Stimulated activated CD8-positive, alpha-beta memory T cell treated with anti-CD3 and anti-CD28 coated beads, Interleukin-2, amount 100 ng/mL, for 1 hour (primary cell): Measurements from ENCODE around the gene SPAG16.
"Not testable (repeated sequence)": the region's sequence is repeated elsewhere in the genome, so short reads cannot be mapped to it uniquely, and the experiment has no call there.

Source experiments
- DNase-seq, 2 donors: peaks; one replicate each; pipeline ENCODE4 v3.0.0-alpha.2; 2020; ENCODE audit warnings: low read depth in 2 of 2

SPAG16 gene

DNA sequence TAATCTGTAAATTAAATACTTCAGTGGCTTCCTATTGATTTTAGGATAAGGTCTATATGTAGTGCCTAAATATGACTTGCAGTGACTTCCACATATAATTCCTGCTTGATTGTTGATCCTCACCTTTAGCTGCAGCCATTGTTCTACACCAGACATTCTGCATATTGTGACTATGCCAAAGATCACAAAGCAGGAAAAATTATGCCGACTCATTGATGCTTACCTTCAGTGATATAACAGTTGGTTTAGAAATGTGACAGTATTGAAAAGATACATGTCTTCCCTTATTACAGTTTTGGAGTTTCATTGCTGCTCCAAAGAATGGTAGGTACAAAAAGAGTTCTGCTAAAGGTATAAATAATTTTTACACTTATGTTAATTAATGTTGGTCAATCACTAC, 12.3 kb upstream of the SPAG16 start:
- no peak for DNase-seq

DNA sequence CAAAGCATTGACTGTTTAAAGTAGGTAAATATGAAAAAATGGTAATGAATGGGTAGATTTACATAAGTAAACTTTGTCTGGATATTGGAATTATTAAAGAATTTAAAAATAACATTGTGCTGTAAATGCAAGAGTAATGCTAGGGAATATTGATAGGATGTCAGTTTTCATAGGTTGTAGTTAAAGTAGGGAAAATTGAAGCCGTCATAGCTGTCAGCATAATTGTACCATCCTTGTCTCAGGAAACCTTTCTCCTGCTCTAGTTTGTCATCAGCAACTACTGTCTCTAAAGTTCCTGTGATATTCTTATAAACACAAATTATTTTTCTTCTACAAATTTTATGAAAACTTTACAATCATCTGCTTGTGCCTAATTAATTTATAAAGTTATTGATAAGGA, 10.1 kb upstream of the SPAG16 start:
- no peak for DNase-seq

DNA sequence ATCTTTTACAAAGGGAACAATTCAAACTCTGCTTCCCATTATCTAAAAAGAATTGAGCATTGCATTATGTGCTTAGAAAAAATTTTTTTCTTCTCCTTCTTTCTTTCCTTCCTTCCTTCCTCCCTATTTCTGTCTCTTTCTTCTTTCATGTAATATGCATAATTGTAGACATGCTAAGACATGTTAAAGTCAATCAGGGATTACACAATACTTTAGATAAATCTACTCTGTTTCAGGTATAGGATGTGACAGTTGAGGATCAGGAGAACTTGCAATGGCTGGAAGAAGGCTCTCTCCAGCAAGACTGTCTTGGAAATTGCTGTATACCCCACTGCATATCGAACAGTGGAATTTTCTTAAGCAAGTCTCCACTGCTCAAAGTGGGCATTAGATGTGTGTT, 9.0 kb upstream of the SPAG16 start:
- no peak for DNase-seq

DNA sequence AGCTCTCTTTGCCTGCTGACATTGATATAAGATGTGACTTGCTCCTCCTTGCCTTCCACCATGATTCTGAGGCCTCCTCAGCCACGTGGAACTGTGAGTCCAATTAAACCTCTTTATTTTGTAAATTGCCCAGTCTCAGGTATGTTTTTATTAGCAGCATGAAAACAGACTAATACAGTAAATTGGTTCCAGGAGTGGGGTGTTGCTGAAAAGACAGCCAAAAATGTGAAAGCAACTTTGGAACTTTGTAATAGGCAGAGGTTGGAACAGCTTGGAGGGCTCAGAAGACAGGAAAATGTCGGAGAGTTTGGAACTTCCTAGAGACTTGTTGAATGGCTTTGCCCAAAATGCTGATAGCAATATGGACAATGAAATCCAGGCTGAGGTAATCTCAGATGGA, 7.1 kb upstream of the SPAG16 start:
- DNase-seq = not testable (repeated sequence)

DNA sequence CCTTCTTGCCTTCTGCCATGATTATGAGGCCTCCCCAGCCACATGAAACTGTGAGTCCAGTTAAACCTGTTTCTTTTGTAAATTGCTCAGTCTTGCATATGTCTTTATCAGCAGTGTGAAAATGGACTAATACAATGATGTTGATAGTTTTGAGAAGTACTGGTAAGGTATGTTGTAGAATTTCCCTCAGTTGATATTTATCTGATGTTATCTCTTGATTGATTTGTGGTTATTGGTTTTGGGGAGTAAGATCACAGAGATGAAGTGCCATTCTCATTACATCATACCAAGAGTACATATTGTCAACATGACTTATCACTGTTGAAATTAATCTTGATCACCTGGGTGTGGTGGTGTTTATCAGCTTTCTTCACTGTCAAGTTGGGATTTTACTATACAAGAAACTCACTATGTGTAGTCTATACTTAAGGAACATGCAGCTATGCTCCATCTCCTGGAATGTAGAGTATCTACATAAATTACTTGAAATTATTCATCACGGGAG, 5.1 kb upstream of the SPAG16 start:
- DNase-seq = no peak

DNA sequence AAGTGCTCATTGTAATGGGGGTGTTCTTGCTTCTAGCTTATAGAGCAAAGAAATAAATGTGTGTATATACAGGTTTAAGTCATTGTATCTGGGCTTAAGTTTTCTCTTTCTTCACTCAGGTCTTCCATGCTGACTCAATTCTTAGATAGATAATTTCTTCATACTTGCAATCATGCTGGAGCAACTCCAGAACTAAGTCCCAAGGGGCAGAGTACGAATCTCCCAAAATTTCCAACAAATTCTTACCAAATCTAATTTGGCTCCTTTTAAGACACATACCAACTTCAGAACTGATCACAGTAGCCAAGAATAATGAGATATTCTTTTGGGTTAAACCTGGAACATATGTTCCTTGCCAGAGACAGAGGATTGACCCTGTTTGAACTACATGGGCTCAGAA, 4.3 kb upstream of the SPAG16 start:
- no peak for DNase-seq

DNA sequence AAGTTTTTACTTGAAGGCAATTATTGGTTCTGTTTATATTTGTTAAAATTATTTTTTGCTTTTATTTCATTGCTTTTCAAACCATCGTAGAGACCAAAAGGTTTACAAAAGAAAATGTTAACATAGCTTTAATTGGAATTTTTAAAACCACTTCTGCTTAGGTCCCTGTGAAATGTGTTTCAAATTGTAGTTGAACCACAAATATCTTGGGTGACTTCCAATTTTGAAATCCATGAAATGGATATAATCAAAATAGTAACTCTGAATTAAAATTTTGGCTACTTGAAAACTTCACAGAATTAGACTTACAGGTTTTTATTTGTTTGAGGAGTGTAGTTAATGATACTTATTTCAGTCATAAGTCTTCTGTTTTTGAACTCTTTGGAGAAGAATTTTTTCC, 3.1 kb upstream of the SPAG16 start:
- no peak for DNase-seq

DNA sequence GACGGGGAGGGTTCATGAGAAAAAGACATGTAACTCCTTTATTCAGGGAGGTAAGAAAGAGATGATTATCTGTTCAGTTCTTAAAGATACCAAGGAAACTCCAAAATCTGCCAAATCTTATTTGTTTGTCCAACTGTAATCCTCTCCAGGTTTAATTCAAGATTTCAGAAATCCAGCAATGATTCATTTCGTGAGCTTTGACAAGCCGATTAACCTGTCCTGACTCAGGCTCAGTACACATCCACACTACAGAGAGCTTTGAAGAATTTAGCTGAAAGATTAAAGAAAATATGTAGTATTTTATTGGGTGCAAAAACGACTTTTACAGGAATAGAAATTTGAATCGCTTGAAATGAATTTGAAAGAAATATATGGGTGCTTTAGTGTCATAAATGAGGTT, 1.1 kb downstream of the SPAG16 start:
- DNase-seq = no peak

DNA sequence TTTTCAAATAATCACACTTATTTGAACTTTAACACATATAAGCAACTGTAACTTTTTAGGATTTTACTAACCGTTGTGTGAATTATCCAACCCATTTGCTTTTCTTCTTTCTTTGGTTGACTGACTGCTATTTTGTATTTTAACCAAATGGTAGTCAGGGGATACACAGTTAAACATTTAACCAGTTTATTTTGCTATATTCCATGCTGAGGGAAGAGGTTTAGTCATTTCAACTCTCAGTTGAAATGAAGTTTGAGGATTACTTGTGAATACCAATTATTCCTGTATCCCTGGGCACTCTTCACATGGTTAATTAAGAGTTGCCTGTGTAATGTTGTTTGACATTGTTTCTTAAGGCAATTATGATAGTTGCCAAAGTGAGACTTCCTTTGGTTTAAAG, 1.9 kb downstream of the SPAG16 start:
- no peak for DNase-seq

DNA sequence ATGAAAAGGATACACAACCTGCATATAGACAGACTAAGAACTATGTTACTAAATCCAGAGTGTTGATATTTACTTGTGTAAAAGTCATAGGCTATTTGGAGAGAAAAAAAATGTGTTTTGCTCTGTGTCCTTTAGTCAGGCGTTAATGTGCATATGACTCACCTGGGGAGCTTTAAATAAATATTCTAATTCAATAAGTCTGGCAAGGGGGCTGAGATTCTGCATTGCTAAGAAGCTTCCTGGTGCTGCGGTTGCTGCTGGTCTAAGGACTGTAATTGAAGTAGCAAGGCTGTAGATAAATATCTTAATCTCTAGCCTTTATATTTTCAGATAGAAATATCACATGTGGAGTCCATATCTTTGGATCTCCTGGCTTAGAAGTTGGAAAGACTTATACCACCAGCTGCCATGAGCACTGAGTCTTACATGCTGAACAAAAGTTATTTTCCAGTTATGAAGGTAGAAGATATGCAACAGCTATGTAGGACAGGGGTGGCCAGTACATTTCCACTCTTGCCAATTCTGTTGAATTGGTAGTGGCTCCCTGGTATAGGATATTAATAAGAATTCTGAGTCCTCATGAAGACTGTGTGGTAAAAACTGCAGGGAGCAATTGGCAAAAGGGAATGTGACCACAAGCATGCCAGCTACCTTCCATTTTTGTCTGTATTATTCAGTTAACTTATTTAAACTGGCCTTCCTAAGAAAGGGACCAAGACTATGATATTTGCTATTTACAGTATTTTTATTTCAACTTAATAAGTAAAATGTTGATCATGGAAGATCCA, 4.8 kb downstream of the SPAG16 start:
- DNase-seq = no peak

DNA sequence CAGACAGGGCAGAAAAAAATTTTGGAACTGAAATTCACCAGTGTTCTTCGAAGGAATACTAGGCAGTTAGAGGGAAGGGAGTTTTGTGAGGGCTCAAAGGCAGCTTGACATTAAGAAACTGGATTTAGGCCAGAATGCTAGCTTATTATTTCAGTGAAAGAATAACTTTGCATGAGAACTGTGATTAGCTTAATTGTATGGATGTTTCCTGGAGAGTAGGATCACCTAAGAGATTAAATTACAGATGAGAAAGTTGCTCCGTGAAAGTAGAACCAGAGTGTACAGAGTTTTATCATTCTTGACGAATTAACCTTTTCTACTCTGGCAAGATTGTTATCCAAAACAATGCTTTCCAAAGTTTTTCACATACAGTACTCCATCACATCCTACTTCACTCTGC, 6.2 kb downstream of the SPAG16 start:
- DNase-seq = no peak

DNA sequence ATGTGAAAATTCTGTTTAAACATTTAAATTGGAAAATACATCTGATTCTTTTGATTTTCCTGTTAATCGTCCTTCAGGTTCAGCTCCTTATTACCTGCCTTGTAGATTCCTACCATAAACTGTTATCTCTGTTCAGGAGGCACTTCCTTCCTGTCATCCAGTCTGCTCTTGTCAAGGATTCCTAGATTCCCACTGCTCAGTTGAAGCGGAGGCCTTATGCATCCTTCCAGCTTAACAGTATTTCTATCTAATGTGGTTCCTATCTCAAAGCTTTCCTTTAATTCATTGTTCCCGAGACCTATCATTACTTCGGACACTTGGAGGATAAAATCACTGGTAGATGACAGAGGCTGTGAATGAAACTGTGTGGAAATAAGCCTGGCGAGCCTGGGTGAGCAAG, 12.0 kb downstream of the SPAG16 start:
- no peak for DNase-seq

DNA sequence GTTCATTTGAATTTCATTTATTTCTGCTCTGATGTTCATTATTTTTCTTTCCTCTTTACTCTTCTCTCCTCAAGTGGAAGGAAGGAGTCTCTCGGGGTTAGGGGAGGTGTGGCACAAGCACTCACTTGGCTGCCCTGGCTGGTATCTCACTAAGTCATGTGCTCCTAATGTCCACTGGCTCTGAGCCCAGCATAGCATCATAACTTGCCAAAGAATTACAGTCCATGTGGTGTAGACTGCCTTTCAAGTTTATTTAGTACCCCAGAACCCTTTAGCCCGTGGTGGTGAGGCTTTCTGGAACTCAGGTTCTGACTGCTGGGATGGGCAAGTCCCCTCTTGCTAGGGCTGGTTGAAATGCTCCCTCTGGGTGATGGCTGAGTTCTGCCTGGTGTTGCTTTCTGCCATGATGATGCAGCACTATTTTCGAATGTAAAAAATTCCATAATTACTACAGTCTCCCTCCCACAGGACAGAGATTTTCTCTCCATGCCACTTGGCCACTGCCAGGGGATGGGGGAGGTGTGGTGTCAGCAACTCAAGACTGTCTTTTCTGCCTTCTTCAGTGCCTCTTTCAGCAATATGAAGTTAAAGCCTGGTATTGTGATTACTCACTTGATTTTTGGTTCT, 22.2 kb downstream of the SPAG16 start:
- no peak for DNase-seq

DNA sequence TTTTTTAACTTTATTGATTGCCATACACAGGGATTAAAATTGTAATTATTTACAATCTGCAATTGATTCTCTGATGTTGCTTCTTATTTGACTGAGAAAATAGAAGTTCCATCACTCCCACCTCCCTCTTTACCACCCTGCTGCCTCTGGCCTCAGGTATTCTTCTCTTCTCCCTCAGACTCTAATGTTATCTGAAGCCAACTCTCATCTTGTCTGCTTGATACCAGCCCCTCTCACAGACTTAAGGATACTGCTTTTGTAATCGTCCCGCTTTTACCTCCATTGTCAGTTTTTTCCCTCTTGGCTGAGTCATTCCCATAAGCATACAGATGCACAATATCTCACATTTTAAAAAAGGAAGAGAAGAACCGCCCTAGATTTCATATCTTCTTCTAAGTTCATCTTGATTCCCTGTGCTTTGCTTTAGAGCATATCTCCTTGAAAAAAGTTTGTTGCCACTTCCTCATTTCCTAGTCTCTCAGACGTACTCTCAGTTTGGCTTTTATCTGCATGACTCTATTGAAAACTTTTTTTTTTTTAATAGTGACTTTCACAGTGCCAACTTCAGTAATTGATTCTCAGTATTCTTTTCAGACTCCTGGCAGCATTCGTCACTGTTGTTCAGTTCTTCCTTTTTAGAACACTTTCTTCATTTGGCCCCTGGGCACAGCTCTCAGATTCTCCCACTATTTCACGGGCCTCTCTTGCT, 31.1 kb downstream of the SPAG16 start:
- no peak for DNase-seq

DNA sequence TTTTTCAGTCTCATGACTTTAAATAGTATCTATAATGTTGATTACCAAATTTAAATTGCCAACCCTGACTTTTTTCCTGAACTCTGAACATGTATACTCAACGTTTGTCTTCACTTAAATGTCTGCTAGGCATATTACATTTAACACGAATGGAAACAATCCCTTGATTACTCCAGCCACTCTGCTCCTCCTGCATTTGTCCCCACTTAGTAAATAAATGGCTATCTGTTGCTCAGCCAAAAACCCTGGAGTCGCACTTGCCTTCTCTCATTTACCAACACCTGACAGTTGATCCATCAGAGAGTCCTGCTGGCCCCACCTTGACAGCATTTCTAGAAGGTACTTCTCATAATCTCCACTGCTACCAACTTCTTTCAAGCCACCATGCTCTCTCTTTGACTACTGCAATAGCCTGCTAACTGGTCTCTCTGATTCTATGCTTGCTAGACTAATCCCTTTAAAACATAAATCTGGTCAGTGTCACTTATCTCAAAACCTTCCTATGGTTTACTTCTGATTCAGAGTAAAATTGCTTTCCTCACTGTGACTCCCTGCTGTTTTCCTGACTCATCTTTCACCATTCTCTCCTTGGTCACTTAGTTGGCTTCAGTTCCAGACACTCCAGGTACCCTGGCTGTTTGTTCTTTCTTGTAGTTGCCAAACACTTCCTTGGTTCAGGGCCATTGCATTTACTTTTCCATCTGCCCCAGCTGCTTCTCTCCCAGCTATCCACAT, 31.9 kb downstream of the SPAG16 start:
- no peak for DNase-seq

DNA sequence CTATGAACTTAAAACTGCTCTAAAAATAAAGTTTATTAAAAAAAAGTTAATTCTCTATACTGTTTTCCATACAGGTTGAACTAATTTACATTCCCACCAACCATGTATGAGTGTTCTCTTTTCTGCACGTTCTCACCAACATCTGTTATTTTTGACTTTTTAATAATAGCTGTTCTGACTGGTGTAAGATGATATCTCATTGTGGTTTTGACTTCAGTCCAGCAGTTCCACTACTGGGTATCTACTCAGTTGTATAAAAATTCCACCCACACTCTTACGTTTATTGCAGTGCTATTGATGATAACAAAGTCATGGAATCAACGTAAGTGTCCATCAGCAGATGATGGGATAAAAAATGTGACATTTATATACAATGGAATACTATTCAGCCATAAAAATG, 33.7 kb downstream of the SPAG16 start:
- DNase-seq = no peak

DNA sequence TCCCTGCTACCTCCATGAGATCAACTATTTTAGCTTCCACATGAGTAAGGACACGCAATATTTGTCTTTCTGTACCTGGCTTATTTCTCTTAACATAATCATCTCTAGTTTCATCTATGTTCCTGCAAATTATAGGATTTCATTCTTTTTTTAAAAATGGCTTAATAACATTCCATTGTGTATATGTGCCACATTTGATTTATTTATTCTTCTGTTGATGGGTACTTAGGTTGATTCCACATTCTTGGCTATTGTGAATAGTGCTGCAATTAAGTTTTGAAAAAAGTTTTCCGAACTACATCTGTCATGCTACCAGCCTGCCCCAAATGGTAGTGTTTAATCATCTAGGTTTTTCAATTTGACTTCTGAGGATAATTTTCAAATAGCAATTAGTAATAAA, 36.3 kb downstream of the SPAG16 start:
- DNase-seq = no peak

DNA sequence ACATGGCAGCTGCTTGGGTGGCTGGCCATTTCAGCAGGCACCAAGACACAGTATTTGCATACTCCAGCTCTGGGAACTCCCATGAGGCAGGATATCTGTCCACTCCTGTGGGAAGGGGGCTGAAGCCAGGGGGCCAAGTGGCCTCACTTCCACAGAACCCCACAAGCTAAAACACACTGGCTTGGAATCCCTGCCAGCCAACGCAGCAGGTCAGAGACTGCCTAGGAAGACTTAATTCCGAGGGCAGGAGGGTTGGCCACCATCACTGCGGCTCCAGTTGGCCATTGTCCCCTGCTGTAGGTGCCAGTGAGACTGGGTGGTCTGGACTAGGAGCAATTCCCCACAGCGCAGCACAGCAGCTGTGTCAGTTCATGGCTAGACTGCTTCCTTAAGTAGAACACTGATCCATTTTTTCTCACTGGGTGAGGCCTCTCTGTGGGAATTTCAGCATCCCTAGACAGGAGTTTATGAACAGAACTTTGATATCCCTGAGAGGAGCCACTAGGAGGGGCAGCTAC, 52.0 kb downstream of the SPAG16 start:
- no peak for DNase-seq

DNA sequence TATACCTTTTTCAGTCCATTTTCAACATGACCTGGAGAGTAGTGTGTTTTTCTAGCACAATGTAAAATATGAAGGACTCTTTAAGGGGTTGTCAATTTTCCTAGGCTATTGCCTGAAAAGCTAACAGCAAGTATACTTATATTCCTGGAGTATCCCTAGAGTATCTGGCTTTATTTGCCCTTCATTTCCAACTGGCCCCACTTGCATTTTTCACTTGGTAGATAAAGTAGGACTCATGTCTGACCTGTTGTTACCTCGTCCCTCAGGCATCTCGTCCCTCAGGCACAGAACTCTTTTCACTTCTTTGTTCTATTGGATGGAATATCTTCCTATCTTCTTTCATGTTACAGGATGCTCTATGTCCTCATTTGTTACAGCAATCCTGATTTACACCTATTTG, 69.2 kb downstream of the SPAG16 start:
- DNase-seq = no peak

DNA sequence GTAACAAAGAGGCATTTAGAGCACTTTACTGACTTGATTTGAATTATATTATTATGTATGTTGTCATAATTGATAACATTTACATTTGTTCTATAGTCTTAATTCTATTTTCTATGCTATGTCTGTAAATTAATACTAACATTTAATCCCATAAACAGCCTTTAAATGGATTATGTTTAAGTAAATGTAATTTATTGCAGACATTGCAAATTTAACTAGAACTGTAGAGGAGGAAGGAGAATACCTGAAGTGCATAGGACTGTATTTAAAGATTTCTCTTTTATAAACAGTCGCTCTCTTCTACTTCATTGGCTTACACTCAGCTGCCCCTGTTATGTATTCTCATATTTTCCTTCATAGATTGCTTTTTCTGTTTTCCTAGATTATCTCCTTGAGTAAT, 92.4 kb downstream of the SPAG16 start:
- no peak for DNase-seq

DNA sequence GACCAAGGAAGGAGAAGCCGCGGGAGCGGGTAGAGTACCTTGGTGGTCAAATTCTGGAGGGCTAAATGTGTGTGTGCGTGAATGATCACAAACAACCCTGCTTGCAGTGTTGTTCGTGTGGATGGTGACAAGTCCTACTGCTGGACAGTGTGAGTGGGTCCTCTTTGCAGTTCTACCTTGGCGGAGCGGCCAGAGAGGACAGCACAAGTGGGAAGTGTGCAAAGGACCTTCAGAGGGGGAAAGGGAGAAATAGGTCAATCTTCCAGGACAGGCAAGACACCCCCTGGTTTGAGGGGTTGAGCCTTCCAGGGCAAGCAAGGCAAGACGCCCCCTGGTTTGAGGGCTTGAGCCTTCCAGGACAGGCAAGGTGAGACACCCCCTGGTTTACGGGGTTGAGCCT, 122.8 kb downstream of the SPAG16 start:
- DNase-seq = not testable (repeated sequence)
